Measurements from ENCODE around the gene ADGRB3.
"Not testable (repeated sequence)": the region's sequence is repeated elsewhere in the genome, so short reads cannot be mapped to it uniquely, and the experiment has no call there.

The ADGRB3 gene

GRCh38 chr6:68826501-68826900 is 191.4 kb downstream of the ADGRB3 start:
- DNase-seq (ENCODE audit: low spot score): no peak

DNA sequence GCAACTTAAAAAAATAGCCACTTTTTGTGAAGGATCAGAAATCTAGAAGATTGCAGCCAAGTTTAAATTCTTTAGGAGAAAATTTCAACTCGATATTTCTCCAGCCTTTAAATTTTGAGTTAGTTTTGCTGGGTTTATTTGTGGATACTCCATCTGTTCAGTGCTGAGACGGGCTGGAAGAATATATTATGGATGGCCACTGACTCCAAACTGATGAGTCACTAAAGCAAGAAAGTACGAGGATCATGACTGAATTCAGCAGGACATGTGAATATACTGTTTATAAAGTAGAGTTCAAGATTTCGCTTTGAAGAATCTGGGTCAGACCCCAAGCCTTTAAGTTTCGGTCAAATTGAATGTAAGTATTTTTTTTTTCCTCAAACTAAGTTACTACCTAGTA is 199.5 kb downstream of the ADGRB3 start:
- no peak for DNase-seq (ENCODE audit: low spot score)

GRCh38 chr6:68838571-68838970 is 203.5 kb downstream of the ADGRB3 start:
- DNase-seq (ENCODE audit: low spot score): no peak

GRCh38 chr6:68852791-68853190 is 217.7 kb downstream of the ADGRB3 start:
- DNase-seq (ENCODE audit: low spot score): no peak

- DNase-seq (ENCODE audit: low spot score): no peak
Observed at GRCh38 chr6:68859233-68859632, 224.2 kb downstream of the ADGRB3 start.

DNA sequence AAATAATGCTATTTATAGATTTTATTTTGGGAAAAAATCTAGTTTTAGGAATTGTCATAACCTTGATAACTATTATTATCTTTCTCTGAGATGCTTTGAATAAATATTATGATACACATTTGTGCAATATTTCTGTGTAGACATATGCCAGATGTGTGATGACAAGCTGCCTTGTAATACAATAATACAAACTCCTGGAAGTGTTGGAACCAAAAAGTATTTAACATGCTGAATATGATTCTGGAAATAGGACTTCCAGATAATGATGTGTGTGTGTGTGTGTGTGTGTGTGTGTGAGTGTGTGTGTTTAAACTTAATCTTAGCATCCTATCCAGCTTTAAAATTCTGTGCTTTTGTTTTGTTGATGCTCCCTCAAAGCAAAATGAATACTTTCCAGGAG is 233.6 kb downstream of the ADGRB3 start:
- DNase-seq (ENCODE audit: low spot score): no peak

DNA sequence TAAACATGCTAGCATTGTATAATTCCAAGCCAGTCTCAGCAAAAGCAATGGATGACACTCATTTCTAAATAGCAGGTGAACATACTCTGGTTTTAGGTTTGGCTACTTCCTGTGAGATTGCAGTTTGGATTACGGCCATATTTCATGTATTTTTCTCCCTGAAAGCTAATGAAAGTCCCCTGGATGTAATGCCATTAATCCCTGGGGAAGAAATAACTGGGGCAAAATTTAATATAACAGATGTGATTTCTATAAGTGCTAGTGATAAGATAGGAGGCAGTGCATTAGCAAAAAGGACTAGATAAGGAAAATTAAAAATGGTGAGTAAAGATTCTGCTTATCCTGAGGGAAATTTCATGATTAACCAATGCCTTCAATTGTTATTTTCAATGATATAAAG is 238.2 kb downstream of the ADGRB3 start:
- DNase-seq (ENCODE audit: low spot score): no peak

DNA sequence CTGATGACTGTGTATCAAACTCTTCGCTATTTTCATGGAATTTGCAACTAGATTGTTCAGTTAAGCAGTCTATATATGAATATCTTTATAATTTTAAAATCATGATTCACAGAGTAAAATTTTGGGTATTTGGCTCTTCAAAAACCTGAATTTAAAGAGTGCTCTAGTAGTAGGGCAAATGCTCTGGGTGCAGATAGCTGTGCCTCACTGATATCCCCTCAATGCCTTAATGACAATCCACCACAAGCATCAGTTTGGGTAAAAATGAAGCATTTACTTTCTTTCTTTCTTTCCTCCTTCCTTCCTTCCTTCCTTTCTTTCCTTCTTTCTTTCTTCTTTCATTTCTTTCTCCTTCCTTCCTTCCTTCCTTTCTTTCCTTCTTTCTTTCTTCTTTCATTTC is 239.7 kb downstream of the ADGRB3 start:
- no peak for DNase-seq (ENCODE audit: low spot score)

- DNase-seq (ENCODE audit: low spot score): no peak
Observed at GRCh38 chr6:68875403-68875802, 240.3 kb downstream of the ADGRB3 start.

GRCh38 chr6:68876792-68877493 is 241.9 kb downstream of the ADGRB3 start:
- DNase-seq (ENCODE audit: low spot score): peak; percentile 34

- no peak for DNase-seq (ENCODE audit: low spot score)
Observed at GRCh38 chr6:68880050-68880813, 245.2 kb downstream of the ADGRB3 start.

DNA sequence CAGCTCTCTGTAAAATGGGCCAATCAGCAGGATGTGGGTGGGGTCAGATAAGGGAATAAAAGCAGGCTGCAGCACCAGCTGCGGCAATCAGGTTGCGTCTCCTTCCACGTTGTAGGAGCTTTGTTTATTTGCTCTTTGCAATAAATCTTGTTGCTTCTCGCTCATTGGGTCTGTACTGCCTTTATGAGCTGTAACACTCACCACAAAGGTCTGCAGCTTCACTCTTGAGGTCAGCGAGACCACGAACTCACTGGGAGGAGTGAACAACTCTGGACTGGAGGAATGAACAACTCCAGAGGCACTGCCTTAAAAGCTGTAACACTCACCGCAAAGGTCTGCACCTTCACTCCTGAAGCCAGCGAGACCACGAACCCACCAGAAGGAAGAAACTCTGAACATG is 248.2 kb downstream of the ADGRB3 start:
- not testable (repeated sequence) for DNase-seq (ENCODE audit: low spot score)

DNA sequence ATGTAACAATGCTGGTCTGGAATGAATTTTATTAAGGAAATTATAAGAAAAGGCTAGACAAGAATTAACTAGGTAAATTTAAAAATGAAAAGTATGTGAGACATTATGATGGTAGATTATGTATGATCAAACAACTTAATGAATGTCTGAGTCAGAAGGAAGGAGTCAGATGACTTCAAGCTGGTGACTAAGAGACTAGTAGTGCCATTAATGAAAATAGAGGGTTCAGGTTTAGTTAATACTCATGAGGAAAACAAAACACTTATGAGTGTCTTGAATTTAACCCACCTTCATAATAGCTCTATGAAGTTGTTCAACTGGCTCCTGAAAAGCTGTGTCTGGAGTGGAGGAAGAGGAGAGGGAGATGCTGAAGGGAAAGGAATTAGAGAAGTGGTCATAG is 256.3 kb downstream of the ADGRB3 start:
- DNase-seq (ENCODE audit: low spot score): no peak

- DNase-seq (ENCODE audit: low spot score): no peak
Observed at GRCh38 chr6:68892452-68892851, 257.4 kb downstream of the ADGRB3 start.

- DNase-seq (ENCODE audit: low spot score): no peak
Observed at GRCh38 chr6:68895929-68896328, 260.8 kb downstream of the ADGRB3 start.

- no peak for DNase-seq (ENCODE audit: low spot score)
Observed at GRCh38 chr6:68901044-68901443, 266.0 kb downstream of the ADGRB3 start.

- no peak for DNase-seq (ENCODE audit: low spot score)
Observed at GRCh38 chr6:68911334-68911733, 276.3 kb downstream of the ADGRB3 start.

DNA sequence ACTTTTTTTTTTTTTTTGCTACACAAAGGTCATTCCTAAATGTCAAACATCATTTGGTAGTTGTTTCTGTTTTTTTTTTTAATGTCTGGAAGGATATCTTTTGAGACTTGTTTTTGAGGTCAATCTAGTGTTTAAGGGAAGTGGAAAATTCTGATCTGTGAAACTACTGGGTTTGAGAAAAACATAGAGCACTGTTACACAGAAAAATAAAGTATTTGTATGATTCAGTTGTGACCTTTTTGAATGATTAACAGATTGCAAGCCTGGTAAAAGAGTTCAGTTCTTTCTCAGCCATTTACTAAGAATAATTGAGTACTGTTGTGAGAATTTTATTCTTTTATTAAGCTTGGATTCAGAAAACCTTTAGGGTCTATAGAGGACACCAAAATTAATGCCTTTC is 276.7 kb downstream of the ADGRB3 start:
- DNase-seq (ENCODE audit: low spot score): no peak

GRCh38 chr6:68912805-68913204 is 277.7 kb downstream of the ADGRB3 start:
- DNase-seq (ENCODE audit: low spot score): not testable (repeated sequence)

DNA sequence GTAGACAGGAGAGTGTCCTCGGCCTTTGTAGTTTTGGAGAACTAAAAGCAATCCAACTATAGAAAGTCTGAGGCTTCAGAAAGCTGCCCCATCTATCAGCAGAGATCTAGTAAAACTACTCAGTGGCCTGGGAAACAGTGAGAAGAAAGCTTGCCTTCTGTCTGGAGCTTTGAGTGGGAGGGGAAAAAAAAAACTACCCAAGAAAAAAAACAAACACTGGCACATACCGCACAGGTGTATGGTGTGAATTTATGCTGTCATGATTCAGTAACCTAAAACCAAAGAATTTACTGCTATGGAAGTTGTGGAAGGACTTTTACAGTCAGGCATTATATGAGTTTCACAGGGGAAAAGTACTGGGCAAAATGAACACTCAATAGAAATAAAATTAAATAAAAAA is 280.5 kb downstream of the ADGRB3 start:
- DNase-seq (ENCODE audit: low spot score): no peak

DNA sequence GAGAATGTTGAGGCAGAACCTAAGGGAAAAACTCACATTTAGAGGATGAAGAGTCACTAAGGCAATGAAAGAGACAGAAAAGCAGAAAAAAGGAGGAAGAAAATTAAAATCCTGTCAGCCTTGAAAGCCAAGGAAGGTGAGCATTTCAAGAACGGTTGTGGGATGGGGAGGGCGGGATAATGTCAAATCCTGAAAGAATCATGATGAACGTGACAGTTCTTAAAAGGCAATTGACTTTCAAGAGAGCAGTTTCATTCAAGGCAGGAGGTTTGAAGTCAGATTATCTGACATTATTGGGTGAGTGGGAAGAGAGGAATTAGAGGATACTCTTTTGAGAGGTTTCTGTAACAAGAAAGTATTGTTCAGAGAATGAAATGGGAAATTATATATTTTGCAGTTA is 284.5 kb downstream of the ADGRB3 start:
- no peak for DNase-seq (ENCODE audit: low spot score)

DNA sequence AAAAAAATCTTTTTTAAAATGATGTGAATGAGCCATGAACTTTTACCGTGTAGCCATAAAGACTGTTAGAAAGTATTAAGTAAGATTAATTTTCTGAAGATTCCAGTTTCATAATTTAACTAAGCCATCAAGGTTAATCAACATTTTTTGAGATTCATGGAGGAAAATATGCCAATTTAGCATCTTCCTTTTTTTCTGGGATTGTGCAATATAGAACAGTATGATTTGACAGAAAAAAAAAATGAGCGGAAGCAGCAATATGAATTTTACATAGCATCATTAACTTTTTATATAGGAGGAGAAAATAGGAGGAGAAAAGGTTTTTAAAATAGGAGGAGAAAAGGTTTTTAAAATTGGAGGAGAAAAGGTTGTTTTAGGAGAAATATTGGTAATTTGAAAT is 306.3 kb downstream of the ADGRB3 start:
- no peak for DNase-seq (ENCODE audit: low spot score)

DNA sequence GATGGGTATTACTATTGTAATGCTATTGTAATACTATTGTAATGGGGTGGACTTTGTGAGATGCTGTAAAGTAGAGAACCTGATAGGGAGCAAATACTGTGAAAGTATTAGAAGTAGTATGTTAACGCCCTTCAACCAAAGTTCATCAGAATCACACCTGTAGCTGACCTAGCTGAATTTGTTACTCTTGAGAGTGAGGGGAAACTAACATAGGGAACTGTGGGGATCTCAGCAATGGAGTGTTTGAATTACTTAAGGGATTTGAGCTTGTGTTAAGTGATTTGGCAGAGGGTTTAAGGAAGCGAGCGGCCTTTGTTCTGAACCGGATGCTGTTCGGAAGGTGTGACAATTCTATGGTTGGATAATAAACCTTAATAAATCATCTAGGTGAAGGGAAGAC is 312.6 kb downstream of the ADGRB3 start:
- no peak for DNase-seq (ENCODE audit: low spot score)

GRCh38 chr6:68951270-68951669 is 316.2 kb downstream of the ADGRB3 start:
- DNase-seq (ENCODE audit: low spot score): no peak

Measured in LoVo (cell line).